K562 (cell line): Measurements from ENCODE around the gene SCARF2. TPM values are rescaled to one million over a fixed set of nuclear protein-coding genes. Genes with fewer than 3 reads are reported as not detected.

ENCODE experiments used
- ARID3B ChIP-seq: fragments of 250-450 bp; sonication (Bioruptor Pico); IDR thresholded peaks from 2 replicates; pipeline ENCODE4 v1.4.0; 2020; ENCODE audit warnings: borderline replicate concordance
- BACH1 ChIP-seq: fragments of 200-800 bp; sonication (Bioruptor generic); IDR thresholded peaks from 2 replicates; pipeline ENCODE4 v1.6.1; 2016; ENCODE audit warnings: missing genetic modification characterization, missing compliant biosample characterization
- BRF1 ChIP-seq: IDR thresholded peaks from 3 replicates; pipeline ENCODE4 v1.6.1; 2011; ENCODE audit warnings: borderline replicate concordance, mild to moderate bottlenecking; ENCODE audit not compliant: insufficient read length; ENCODE audit errors: extremely low read depth
- HDGF ChIP-seq: fragments of 450-650 bp; IDR thresholded peaks from 2 replicates; pipeline ENCODE4 v1.6.1; 2016
- MCM3 ChIP-seq: fragments of 450-650 bp; IDR thresholded peaks from 2 replicates; pipeline ENCODE4 v1.6.1; 2016
- MXD1 ChIP-seq: fragments of 250-450 bp; sonication (Bioruptor Pico); IDR thresholded peaks from 2 replicates; pipeline ENCODE4 v1.8.0; 2021; ENCODE audit warnings: borderline replicate concordance, mild to moderate bottlenecking, moderate library complexity; ENCODE audit not compliant: poor library complexity, severe bottlenecking
- NCOA2 ChIP-seq, 2 experiments: fragments of 450-650 bp; IDR thresholded peaks; 2 replicates each; pipeline ENCODE4 v1.6.1; 2018; ENCODE audit warnings: mild to moderate bottlenecking in 2 of 2, moderate library complexity in 1 of 2; ENCODE audit not compliant: partially characterized antibody in 2 of 2
- NFE2L1 ChIP-seq: fragments of 450-650 bp; IDR thresholded peaks from 2 replicates; pipeline ENCODE4 v1.6.1; 2016; ENCODE audit warnings: missing genetic modification characterization, low read depth, mild to moderate bottlenecking, missing compliant biosample characterization, moderate library complexity, borderline replicate concordance
- NRF1 ChIP-seq, 2 experiments: fragments of 450-650 bp; IDR thresholded peaks in 1 of 2; conservative IDR thresholded peaks in 1 of 2; 2 replicates each; pipeline ENCODE4 v1.6.1; 2014; ENCODE audit warnings: mild to moderate bottlenecking in 2 of 2
- PTTG1 ChIP-seq: fragments of 450-650 bp; IDR thresholded peaks from 2 replicates; pipeline ENCODE4 v1.6.1; 2016; ENCODE audit warnings: low read depth, mild to moderate bottlenecking, missing genetic modification characterization, missing compliant biosample characterization
- RBFOX2 ChIP-seq: fragments of 200-400 bp; formaldehyde crosslinking; IDR thresholded peaks from 2 replicates; pipeline ENCODE4 v1.6.1; 2017; ENCODE audit warnings: low read depth, mild to moderate bottlenecking, low read length, moderate library complexity
- SREBF2 ChIP-seq: sonication (generic); formaldehyde crosslinking; IDR thresholded peaks from 2 replicates; pipeline ENCODE4 v1.4.0; 2020; ENCODE audit warnings: mild to moderate bottlenecking, missing genetic modification reagents
- USF1 ChIP-seq: sonication (generic); formaldehyde crosslinking; IDR thresholded peaks from 2 replicates; pipeline ENCODE4 v1.9.0; 2022; ENCODE audit warnings: mild to moderate bottlenecking, missing genetic modification reagents
- YBX1 ChIP-seq: fragments of 450-650 bp; IDR thresholded peaks from 2 replicates; pipeline ENCODE4 v1.7.1; 2016; ENCODE audit warnings: mild to moderate bottlenecking
- ZNF23 ChIP-seq: fragments of 250-450 bp; sonication (Bioruptor Pico); IDR thresholded peaks from 2 replicates; pipeline ENCODE4 v1.4.0; 2020; ENCODE audit warnings: mild to moderate bottlenecking
- ZNF277 ChIP-seq: fragments of 250-450 bp; sonication (Bioruptor Pico); IDR thresholded peaks from 2 replicates; pipeline ENCODE4 v1.8.0; 2022; ENCODE audit warnings: inconsistent platforms, mild to moderate bottlenecking, moderate library complexity, borderline replicate concordance
- ZNF518B ChIP-seq: fragments of 250-450 bp; sonication (Bioruptor Pico); IDR thresholded peaks from 2 replicates; pipeline ENCODE4 v1.5.0; 2021; ENCODE audit warnings: mild to moderate bottlenecking, moderate library complexity
- polyA plus RNA-seq, 8 experiments: library from polyadenylated mRNA; depleted of rRNA in 4 of 8; stranded (reverse) in 5 of 8; unstranded in 3 of 8; fragments of >200 nt; fragmentation: Nextera tagmentation in 2 of 8; fragmentation: Illumina TruSeq in 1 of 8; extraction: Ambion mirVana in 2 of 8; extraction: Trizol in 1 of 8; gene quantifications; 2 replicates each; pipeline versions ENCODE4 v1.2.1 to v1.2.3, GENCODE V29; 2011 to 2014; ENCODE audit warnings: inconsistent platforms in 1 of 8, missing spikeins in 1 of 8
- total RNA-seq, 7 experiments: library from RNA; depleted of rRNA in 6 of 7; stranded (reverse); fragments of >200 nt in 6 of 7; fragmentation: Illumina TruSeq in 2 of 7; extraction: Trizol in 2 of 7; gene quantifications; 2 replicates each; pipeline versions ENCODE4 v1.2.1 to v1.2.3, GENCODE V29; 2011 to 2021; ENCODE audit warnings: low replicate concordance in 1 of 7
- TF ChIP-seq, protein P1 (sequence below): fragments of 450-650 bp; formaldehyde crosslinking; IDR thresholded peaks from 2 replicates; pipeline ENCODE4 v1.4.0; 2020; ENCODE audit warnings: mild to moderate bottlenecking, moderate library complexity

The SCARF2 gene
- total and polyA plus RNA-seq, 9 of the 15 experiments (the other 6 are each of a cell fraction or from before 2014, with no cell fraction given), result 0.06 to 0.32 (median 0.21) TPM; not detected in 5

DNA sequence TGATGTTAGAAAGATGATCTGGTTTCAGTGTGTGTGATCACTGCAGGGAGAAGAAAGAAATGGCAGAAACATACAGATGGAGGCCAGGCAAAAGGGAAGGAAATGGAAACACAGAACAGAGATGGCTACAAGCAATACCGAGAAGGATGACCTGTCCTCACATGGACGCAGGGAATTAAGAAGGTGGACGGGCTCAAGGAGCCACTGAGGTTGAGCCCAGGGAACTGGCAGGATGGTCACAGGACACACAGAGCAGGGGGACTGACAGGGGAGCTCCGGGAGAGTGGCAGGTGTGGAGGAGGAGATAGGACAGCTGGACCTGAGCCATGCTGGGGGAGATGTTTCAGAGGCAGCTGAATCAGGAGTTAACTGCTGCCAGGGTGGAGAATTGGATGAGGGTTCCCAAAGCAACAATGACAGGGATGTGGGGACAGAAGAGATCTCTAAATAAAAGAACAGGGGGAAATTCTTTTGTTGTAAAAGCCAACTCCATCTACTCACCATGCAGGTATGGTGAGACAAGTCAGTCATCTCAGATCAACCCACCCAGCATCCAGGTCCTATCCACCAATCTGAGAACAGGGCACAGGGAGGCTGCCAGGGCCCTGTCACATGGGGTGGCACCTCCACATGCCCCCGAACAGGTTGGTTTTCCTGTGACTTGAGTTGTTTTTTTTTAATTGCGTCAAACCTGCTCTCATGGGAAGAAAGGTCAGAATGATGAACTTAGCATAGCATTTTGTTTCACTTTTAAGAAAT is 31.7 kb upstream of the SCARF2 start (continued):
- TF ChIP-seq ZNF277 (CRISPR knock-in tag) (no peak), ZNF23 (CRISPR knock-in tag) (no peak), ZNF518B (CRISPR knock-in tag) (no peak), RBFOX2 (no peak), YBX1 (no peak), MXD1 (no peak), PTTG1 (no peak), NFE2L1 (tag) (no peak), SREBF2 (CRISPR knock-in tag) (no peak), NRF1 (conservative IDR thresholded peaks at IDR 0.05 in 1 of 2, IDR thresholded peaks at IDR 0.05 in 1 of 2) (no peak), MCM3 (no peak), NCOA2 (IDR thresholded peaks at IDR 0.05; ENCODE audit: partially characterized antibody in 2 of 2) (no peak), BRF1 (no peak), HDGF (peak; percentile 96), ARID3B (CRISPR knock-in tag) (peak; percentile 44; the same call in 1 of the 2 replicates), BACH1 (tag) (no peak), USF1 (CRISPR knock-in tag) (no peak)
- TF ChIP-seq, protein P1, sequence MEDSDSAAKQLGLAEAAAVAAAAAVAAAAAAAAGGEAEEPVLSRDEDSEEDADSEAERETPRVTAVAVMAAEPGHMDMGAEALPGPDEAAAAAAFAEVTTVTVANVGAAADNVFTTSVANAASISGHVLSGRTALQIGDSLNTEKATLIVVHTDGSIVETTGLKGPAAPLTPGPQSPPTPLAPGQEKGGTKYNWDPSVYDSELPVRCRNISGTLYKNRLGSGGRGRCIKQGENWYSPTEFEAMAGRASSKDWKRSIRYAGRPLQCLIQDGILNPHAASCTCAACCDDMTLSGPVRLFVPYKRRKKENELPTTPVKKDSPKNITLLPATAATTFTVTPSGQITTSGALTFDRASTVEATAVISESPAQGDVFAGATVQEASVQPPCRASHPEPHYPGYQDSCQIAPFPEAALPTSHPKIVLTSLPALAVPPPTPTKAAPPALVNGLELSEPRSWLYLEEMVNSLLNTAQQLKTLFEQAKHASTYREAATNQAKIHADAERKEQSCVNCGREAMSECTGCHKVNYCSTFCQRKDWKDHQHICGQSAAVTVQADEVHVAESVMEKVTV (CRISPR knock-in tag), result no peak
